IMR-90 (cell line): ENCODE measurements around the gene VPS4B. TPM values are rescaled to one million over a fixed set of nuclear protein-coding genes. Genes with fewer than 3 reads are reported as not detected.
"Not testable (repeated sequence)": the region's sequence is repeated elsewhere in the genome, so short reads cannot be mapped to it uniquely, and the experiment has no call there.

Source experiments
- ATAC-seq: fragments of 200-7000 bp; cut with Tn5 transposase; 2 replicates; pipeline ENCODE4 v1.9.1; 2020; ENCODE audit warnings: low read depth, mild to moderate bottlenecking, moderate library complexity
- BruUV-seq: library from RNA; stranded (reverse); fragments of 400-500 nt; replicated peaks from 2 replicates; lab custom pipeline; 2021; lab: Mats Ljungman, UMichigan
- CTCF ChIA-PET: fragments of 300-600 bp; formaldehyde crosslinking; extraction: SDS; loops from one replicate; lab custom pipeline; 2021; ENCODE audit warnings: antibody characterized with exemption; lab: Yijun Ruan, JAX
- POLR2A ChIA-PET: fragments of 300-600 bp; sonication (Branson Sonifier 250); formaldehyde crosslinking; loops from one replicate; lab custom pipeline; 2022; ENCODE audit warnings: antibody characterized with exemption; ENCODE audit not compliant: unreplicated experiment; lab: Charles Lee
- DNase-seq: peaks from one replicate; pipeline ENCODE4 v3.0.0; 2013
- H2AFZ ChIP-seq: replicated peaks from 2 replicates; pipeline ENCODE3; 2013; ENCODE audit warnings: low read length, mild to moderate bottlenecking; ENCODE audit not compliant: poor library complexity
- H2AK5ac ChIP-seq: 2 replicates; pipeline ENCODE4 v1.6.1; 2013; ENCODE audit warnings: low read depth, low read length, inconsistent platforms
- H2AK9ac ChIP-seq: replicated peaks from 2 replicates; pipeline ENCODE3; 2013; ENCODE audit warnings: mild to moderate bottlenecking, low read depth, low read length, moderate library complexity; ENCODE audit not compliant: poor library complexity
- H2BK120ac ChIP-seq: 2 replicates; pipeline ENCODE4 v1.6.1; 2013; ENCODE audit warnings: low read depth, low read length, inconsistent platforms
- H2BK15ac ChIP-seq: 3 replicates; pipeline ENCODE4 v1.6.1; 2013; ENCODE audit warnings: low read depth, low read length, inconsistent platforms
- H2BK20ac ChIP-seq: 2 replicates; pipeline ENCODE4 v1.6.1; 2013; ENCODE audit warnings: low read depth, mild to moderate bottlenecking, inconsistent platforms, low read length, moderate library complexity
- H2BK5ac ChIP-seq: 2 replicates; pipeline ENCODE4 v1.6.1; 2013; ENCODE audit warnings: mild to moderate bottlenecking, low read depth, low read length, inconsistent platforms; ENCODE audit not compliant: poor library complexity, severe bottlenecking
- H3K14ac ChIP-seq: replicated peaks from 2 replicates; pipeline ENCODE4 v1.6.1; 2013; ENCODE audit warnings: low read depth, low read length, inconsistent platforms
- H3K18ac ChIP-seq: 2 replicates; pipeline ENCODE4 v1.6.1; 2013; ENCODE audit warnings: low read depth, low read length, control low read depth
- H3K23ac ChIP-seq: 2 replicates; pipeline ENCODE4 v1.6.1; 2013; ENCODE audit warnings: low read depth, low read length, inconsistent platforms
- H3K27ac ChIP-seq: 2 replicates; pipeline ENCODE4 v1.5.1; 2013; ENCODE audit warnings: mild to moderate bottlenecking, control low read depth, low read length; ENCODE audit not compliant: insufficient read depth
- H3K27me3 ChIP-seq: 2 replicates; pipeline ENCODE4 v1.6.1; 2013; ENCODE audit warnings: low read length; ENCODE audit not compliant: control insufficient read depth, insufficient read depth
- H3K36me3 ChIP-seq: 2 replicates; pipeline ENCODE4 v1.6.1; 2013; ENCODE audit warnings: low read length, mixed read lengths; ENCODE audit not compliant: control insufficient read depth, insufficient read depth
- H3K4ac ChIP-seq: 2 replicates; pipeline ENCODE4 v1.6.1; 2013; ENCODE audit warnings: low read depth, low read length, inconsistent platforms
- H3K4me1 ChIP-seq: 2 replicates; pipeline ENCODE4 v1.6.1; 2013; ENCODE audit warnings: low read length, mixed read lengths; ENCODE audit not compliant: control insufficient read depth, insufficient read depth
- H3K4me2 ChIP-seq: 2 replicates; pipeline ENCODE4 v1.6.1; 2013; ENCODE audit warnings: low read depth, mild to moderate bottlenecking, control low read depth, low read length, moderate library complexity
- H3K4me3 ChIP-seq: 2 replicates; pipeline ENCODE4 v1.5.1; 2013; ENCODE audit warnings: low read depth, mild to moderate bottlenecking, control low read depth, low read length, moderate library complexity; ENCODE audit not compliant: insufficient read depth
- H3K56ac ChIP-seq: 2 replicates; pipeline ENCODE4 v1.6.1; 2013; ENCODE audit warnings: low read length, inconsistent platforms; ENCODE audit not compliant: insufficient read depth; ENCODE audit errors: extremely low read depth
- H3K79me1 ChIP-seq, 2 experiments: 2 replicates each; pipeline ENCODE4 v1.6.1; 2013; ENCODE audit warnings: low read length in 2 of 2, inconsistent platforms in 1 of 2, low read depth in 1 of 2
- H3K9ac ChIP-seq: 2 replicates; pipeline ENCODE4 v1.6.1; 2013; ENCODE audit warnings: low read depth, low read length, control low read depth
- H3K9me1 ChIP-seq: 2 replicates; pipeline ENCODE4 v1.6.1; 2013; ENCODE audit warnings: low read length, inconsistent platforms; ENCODE audit not compliant: insufficient read depth
- H3K9me3 ChIP-seq: 2 replicates; pipeline ENCODE4 v1.6.1; 2013; ENCODE audit warnings: low read length; ENCODE audit not compliant: control insufficient read depth, insufficient read depth
- H4K20me1 ChIP-seq: 2 replicates; pipeline ENCODE4 v1.6.1; 2013; ENCODE audit warnings: low read length, inconsistent platforms; ENCODE audit not compliant: insufficient read depth
- H4K5ac ChIP-seq: 2 replicates; pipeline ENCODE4 v1.6.1; 2013; ENCODE audit warnings: mild to moderate bottlenecking, low read depth, low read length, control low read depth
- H4K8ac ChIP-seq, 2 experiments: 2 replicates each; pipeline ENCODE4 v1.6.1; 2013; ENCODE audit warnings: low read depth in 2 of 2, low read length in 2 of 2, control low read depth in 1 of 2, inconsistent platforms in 1 of 2
- H4K91ac ChIP-seq: 2 replicates; pipeline ENCODE4 v1.6.1; 2013; ENCODE audit warnings: low read depth, low read length, inconsistent platforms; ENCODE audit not compliant: insufficient read depth
- RAD21 ChIP-seq: IDR thresholded peaks from 2 replicates; pipeline ENCODE4 v1.6.1; 2012; ENCODE audit warnings: low read length, improper control_type of control experiment
- WGBS, 2 experiments: methylation state at CpG; one replicate each; pipeline versions ENCODE4 v1.1.5 to v1.1.7; 2013; ENCODE audit warnings: missing lambda C conversion rate in 2 of 2; ENCODE audit not compliant: insufficient read length in 1 of 2; ENCODE audit errors: extremely low coverage in 2 of 2; 5-methylcytosine and 5-hydroxymethylcytosine counted together
- dilution Hi-C: fragments of 300-500 bp; cut with HindIII; formaldehyde crosslinking; loops from one replicate; pipeline ENCODE4 v1.14.3; 2018; ENCODE audit warnings: low sequenced_read_pairs; ENCODE audit not compliant: unreplicated experiment
- in situ Hi-C: fragments of 300-500 bp; cut with MboI; formaldehyde crosslinking; loops from 3 replicates; pipeline ENCODE4 v1.14.3; 2019; ENCODE audit warnings: low sequenced_read_pairs, inconsistent platforms, mixed read lengths
- intact Hi-C: fragments of 100-400 bp; cut with micrococcal nuclease; formaldehyde crosslinking; loops from 2 replicates; pipeline ENCODE4 v1.10.0; 2022
- polyA plus RNA-seq, 3 experiments: library from polyadenylated mRNA; depleted of rRNA; stranded (reverse); fragments of >200 nt; gene quantifications; 2 replicates each; pipeline ENCODE4 v1.2.3, GENCODE V29; 2012; ENCODE audit warnings: low replicate concordance in 1 of 3
- total RNA-seq: library from RNA; depleted of rRNA; stranded (reverse); fragments of >200 nt; gene quantifications from 2 replicates; pipeline ENCODE4 v1.2.3, GENCODE V29; 2012

VPS4B gene
- total and polyA plus RNA-seq, 2 of the 4 experiments (the other 2 are of a cell fraction), result 16.2 to 31.5 TPM

DNA sequence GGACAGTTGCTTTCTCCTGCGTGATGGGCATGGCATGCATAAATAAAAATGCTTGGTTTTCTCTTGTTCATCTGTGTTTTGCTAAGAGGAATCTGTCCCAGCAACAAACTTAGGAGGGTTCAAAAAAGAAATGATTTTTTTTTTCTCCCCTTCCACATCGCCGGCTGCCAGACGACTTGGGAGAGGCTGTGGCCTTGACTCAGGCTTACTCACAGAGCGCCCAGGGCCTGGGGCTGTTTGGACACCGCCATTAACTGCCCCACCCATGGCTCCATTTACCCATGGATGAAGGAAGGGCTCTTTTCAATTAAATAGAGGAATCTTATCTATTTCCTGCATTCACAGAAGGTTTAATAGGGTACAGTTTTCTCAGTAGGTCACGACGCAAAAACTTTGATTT lies 32.2 kb upstream of the VPS4B start:
- H2BK20ac ChIP-seq, result no peak overlapping the region
- H3K18ac ChIP-seq, result no peak overlapping the region
- H3K9me1 ChIP-seq, result no peaks in the 10 kb centered on the region; the same call in 1 of the 2 replicates
- dilution Hi-C loops (no loop called here), in situ Hi-C loops (no loop called here), intact Hi-C loops (no loop called here)
- no peak for TF ChIP-seq RAD21
- no peak overlapping the region for H2AFZ ChIP-seq
- no peaks in the 10 kb centered on the region for H3K36me3 ChIP-seq
- H4K91ac ChIP-seq, result no peak overlapping the region
- H3K4ac ChIP-seq, result no peak overlapping the region
- no peaks in the 10 kb centered on the region for H3K4me1 ChIP-seq
- H3K79me1 ChIP-seq, result no peaks in the 10 kb centered on the region
- H4K8ac ChIP-seq, result no peak overlapping the region
- no peak overlapping the region for H3K4me3 ChIP-seq
- H3K23ac ChIP-seq, result no peak overlapping the region
- ATAC-seq (no peak), DNase-seq (no peak)
- no peaks in the 10 kb centered on the region for H4K20me1 ChIP-seq
- H2BK15ac ChIP-seq, result no peak overlapping the region
- no peak overlapping the region for H3K56ac ChIP-seq
- POLR2A ChIA-PET, result no interaction called here
- CTCF ChIA-PET, result interaction anchor here (1.7 kb wide), 1 partner anchor 10 kb away, joined by 4 read pairs; no protein-coding TSS in a partner anchor
- H4K5ac ChIP-seq, result no peak overlapping the region
- H3K14ac ChIP-seq, result no peak overlapping the region
- no peak overlapping the region for H3K4me2 ChIP-seq
- no peaks in the 10 kb centered on the region for H3K27me3 ChIP-seq
- no peak overlapping the region for H2AK9ac ChIP-seq
- no TSS peak for BruUV-seq
- no peaks in the 10 kb centered on the region for H3K9me3 ChIP-seq
- H2AK5ac ChIP-seq, result no peak overlapping the region
- H2BK120ac ChIP-seq, result no peak overlapping the region
- no peak overlapping the region for H2BK5ac ChIP-seq
- no peak overlapping the region for H3K27ac ChIP-seq
- no CpG with 5 or more reads among the region's 8 CpGs for WGBS, 2 experiments
- no peak overlapping the region for H3K9ac ChIP-seq

DNA sequence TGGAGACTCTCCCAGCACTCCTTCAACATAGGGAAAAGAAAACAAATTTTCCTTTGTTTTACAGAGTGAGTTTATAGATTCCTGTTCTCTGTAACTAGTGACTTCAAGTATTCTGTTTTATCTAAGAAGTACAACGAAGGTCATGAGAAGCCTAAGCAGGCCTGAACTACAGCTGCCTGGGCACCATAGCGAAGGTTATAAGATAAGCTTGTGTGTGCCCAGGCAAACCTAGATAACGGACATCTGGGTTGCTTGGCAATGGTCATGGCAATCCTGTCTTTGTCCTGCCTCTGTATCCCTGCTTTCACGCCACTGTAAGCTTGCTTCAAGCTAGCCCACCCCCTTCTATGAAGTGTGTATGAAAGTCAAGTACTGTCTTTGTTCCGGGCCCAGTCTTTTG lies 30.5 kb upstream of the VPS4B start:
- H4K91ac ChIP-seq, H2BK120ac ChIP-seq, in situ Hi-C loops, H2BK15ac ChIP-seq, H3K56ac ChIP-seq, H3K27ac ChIP-seq, H2BK20ac ChIP-seq, H3K9me1 ChIP-seq, H4K20me1 ChIP-seq, H3K4me1 ChIP-seq, H3K36me3 ChIP-seq, H3K14ac ChIP-seq, H3K18ac ChIP-seq, H2BK5ac ChIP-seq, H3K4ac ChIP-seq, H3K79me1 ChIP-seq, POLR2A ChIA-PET, intact Hi-C loops, dilution Hi-C loops, BruUV-seq, H2AK9ac ChIP-seq, H3K9me3 ChIP-seq, H3K9ac ChIP-seq, H3K4me2 ChIP-seq, DNase-seq, H2AK5ac ChIP-seq, H4K5ac ChIP-seq, ATAC-seq, H2AFZ ChIP-seq, H3K4me3 ChIP-seq, H3K23ac ChIP-seq, H4K8ac ChIP-seq, H3K27me3 ChIP-seq: not testable (repeated sequence)
- WGBS, 2 experiments, result 72% methylated on average over 2 of the region's 5 CpGs; no CpG with 5 or more reads in 1 of the 2 experiments
- CTCF ChIA-PET, result interaction anchor here (1.7 kb wide), 1 partner anchor 8 kb away, joined by 4 read pairs; no protein-coding TSS in a partner anchor
